ENCODE data around the gene EVC. TPM values are rescaled to one million over a fixed set of nuclear protein-coding genes. Genes with fewer than 3 reads are reported as not detected.

EVC gene
- total and polyA plus RNA-seq, 2 donors from 2014 or later = 7.8 to 159 TPM

DNA sequence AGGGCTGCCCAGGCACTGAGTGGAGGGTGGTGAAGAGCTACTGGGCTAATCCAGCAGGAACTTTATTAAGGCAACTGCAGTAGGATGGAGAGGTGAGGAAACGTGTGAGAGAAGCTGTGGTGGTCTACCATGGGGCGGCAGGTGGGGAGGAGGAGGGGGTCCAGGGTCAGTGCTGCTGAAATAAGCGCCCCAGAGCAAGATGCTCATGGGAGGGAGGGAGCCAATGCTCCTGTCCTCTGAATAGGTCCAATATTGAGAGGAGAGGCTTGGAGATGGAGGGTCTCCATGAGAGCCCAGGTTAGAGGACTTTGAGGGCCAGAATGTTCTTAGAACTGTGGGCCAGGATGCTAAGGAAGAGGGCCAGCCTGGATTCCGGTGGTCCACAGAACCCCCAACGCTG is 35.2 kb downstream of the EVC start:
- peak overlapping the region in 1 of 2 donors; percentile 5 for H3K27ac ChIP-seq (ENCODE audit: low read depth in 2 of 2, low read length in 2 of 2)
- H3K9ac ChIP-seq (ENCODE audit: low read length in 3 of 3) = no peak overlapping the region
- intact Hi-C loops (cut with DNase I) = no loop called here
- DNase-seq = peak in 1 of 5 donors; percentile 10
- FAIRE-seq = no peak
- no peak overlapping the region for H3K4me3 ChIP-seq (ENCODE audit: low read length in 3 of 3)
- H3K9me3 ChIP-seq (ENCODE audit: control insufficient read depth in 2 of 3, insufficient read depth in 1 of 3, low read length in 3 of 3) = no peaks in the 10 kb centered on the region
- peaks cover 18 to 61% (median 25%) of the 10 kb centered on the region in 3 donors for H3K36me3 ChIP-seq (ENCODE audit: control insufficient read depth in 2 of 3, insufficient read depth in 3 of 3, low read length in 3 of 3)
- peaks cover 0 to 16% (median 3%) of the 10 kb centered on the region in 3 donors for H3K4me1 ChIP-seq (ENCODE audit: control insufficient read depth in 2 of 3, insufficient read depth in 2 of 3, low read depth in 1 of 3, low read length in 3 of 3)
- no peaks in the 10 kb centered on the region for H3K27me3 ChIP-seq (ENCODE audit: control insufficient read depth, insufficient read depth, low read length)
- TF ChIP-seq, protein P1, sequence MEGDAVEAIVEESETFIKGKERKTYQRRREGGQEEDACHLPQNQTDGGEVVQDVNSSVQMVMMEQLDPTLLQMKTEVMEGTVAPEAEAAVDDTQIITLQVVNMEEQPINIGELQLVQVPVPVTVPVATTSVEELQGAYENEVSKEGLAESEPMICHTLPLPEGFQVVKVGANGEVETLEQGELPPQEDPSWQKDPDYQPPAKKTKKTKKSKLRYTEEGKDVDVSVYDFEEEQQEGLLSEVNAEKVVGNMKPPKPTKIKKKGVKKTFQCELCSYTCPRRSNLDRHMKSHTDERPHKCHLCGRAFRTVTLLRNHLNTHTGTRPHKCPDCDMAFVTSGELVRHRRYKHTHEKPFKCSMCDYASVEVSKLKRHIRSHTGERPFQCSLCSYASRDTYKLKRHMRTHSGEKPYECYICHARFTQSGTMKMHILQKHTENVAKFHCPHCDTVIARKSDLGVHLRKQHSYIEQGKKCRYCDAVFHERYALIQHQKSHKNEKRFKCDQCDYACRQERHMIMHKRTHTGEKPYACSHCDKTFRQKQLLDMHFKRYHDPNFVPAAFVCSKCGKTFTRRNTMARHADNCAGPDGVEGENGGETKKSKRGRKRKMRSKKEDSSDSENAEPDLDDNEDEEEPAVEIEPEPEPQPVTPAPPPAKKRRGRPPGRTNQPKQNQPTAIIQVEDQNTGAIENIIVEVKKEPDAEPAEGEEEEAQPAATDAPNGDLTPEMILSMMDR (IDR thresholded peaks at IDR 0.05; ENCODE audit: borderline replicate concordance, extremely low read depth, insufficient read depth) = no peak

DNA sequence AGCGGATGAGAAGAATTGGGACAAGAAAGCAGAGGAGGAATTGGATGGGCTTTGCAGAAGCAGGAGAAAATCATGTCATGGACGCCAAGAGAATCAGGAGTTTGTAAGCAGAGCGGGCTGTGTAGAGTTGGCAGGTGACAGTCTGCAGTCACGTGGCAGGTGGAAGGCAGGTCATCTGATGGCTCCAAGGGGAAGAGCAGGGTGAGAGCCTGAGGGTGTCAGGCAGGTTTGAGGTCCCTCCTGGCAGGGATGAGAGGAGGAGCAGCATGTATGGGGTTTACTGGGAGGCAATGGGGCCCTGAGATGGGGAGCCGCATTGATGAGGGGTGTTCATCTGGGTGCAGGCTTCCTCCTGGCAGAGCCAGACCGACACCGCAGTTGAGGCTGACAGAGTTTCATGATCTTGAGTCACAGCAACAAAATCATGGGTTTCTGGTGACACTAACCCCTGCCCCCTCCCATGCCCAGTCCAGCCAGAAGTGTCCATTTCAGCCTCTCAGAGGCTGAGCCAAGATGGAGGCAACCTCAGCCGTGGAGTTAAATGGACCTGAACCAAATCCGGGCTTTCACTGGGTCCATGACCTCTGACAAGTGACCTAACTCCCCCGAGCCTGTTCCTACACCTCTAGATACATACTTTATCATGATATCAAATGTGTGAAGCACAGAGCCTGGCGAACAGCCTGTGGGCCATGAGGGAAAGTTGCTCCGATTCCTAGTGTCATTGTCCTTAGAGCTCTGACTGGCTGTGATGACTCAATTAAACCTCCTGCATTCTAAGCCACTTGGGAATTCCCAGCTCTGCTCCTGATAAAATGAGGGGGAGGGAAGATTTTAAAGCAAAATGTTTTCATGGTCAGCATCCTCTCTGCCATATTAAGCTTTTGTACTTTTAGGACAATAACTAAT is 36.1 kb downstream of the EVC start:
- H3K9ac ChIP-seq (ENCODE audit: low read length in 3 of 3) = no peak overlapping the region
- H3K4me1 ChIP-seq (ENCODE audit: control insufficient read depth in 2 of 3, insufficient read depth in 2 of 3, low read depth in 1 of 3, low read length in 3 of 3) = peaks cover 0 to 21% (median 8%) of the 10 kb centered on the region in 3 donors
- H3K27ac ChIP-seq (ENCODE audit: low read depth in 2 of 2, low read length in 2 of 2) = peak overlapping the region in 1 of 2 donors; percentile 66
- H3K9me3 ChIP-seq (ENCODE audit: control insufficient read depth in 2 of 3, insufficient read depth in 1 of 3, low read length in 3 of 3) = no peaks in the 10 kb centered on the region
- peak in 3 of 5 donors; percentile 8 to 23 (median 13) for DNase-seq
- FAIRE-seq = no peak
- peaks cover 18 to 57% (median 23%) of the 10 kb centered on the region in 3 donors for H3K36me3 ChIP-seq (ENCODE audit: control insufficient read depth in 2 of 3, insufficient read depth in 3 of 3, low read length in 3 of 3)
- intact Hi-C loops (cut with DNase I) = no loop called here
- H3K27me3 ChIP-seq (ENCODE audit: control insufficient read depth, insufficient read depth, low read length) = no peaks in the 10 kb centered on the region
- TF ChIP-seq, protein P1 (IDR thresholded peaks at IDR 0.05; ENCODE audit: borderline replicate concordance, extremely low read depth, insufficient read depth) = no peak
- no peak overlapping the region for H3K4me3 ChIP-seq (ENCODE audit: low read length in 3 of 3)

DNA sequence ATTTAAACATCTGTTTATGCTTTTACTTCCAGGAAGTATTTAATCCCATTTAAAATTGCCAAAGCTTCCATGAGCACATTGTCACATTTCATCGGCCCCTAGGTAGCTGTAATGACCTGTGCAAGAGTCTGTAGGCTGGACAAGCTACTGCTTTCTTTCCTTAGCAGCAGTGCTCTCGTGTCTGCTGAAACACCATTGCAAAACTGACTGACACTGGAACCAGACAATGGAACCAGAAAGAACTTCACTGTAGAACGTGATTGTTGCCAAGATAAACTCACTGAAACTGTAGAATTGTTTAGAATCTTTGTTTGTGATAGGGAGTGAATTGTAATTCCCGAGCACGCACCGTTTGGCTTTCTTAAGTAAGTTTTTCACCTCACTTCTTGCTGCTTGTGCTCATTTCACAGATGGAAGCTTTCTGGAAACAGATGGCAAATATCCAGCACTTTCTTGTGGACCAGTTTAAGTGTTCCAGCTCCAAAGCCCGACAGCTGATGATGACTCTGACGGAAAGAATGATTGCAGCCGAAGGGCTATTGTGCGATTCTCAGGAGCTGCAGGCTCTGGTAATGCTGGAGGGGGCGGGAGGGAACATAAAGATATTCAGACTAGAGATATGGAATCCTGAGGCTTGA is 36.9 kb downstream of the EVC start:
- Histone ChIP-seq H3K36me3 (ENCODE audit: control insufficient read depth in 2 of 3, insufficient read depth in 3 of 3, low read length in 3 of 3) (peaks cover 13 to 50% (median 16%) of the 10 kb centered on the region in 3 donors), H3K27ac (ENCODE audit: low read depth in 2 of 2, low read length in 2 of 2) (peak overlapping the region in 1 of 2 donors; percentile 29), H3K9me3 (ENCODE audit: control insufficient read depth in 2 of 3, insufficient read depth in 1 of 3, low read length in 3 of 3) (no peaks in the 10 kb centered on the region), H3K4me3 (ENCODE audit: low read length in 3 of 3) (no peak overlapping the region), H3K27me3 (ENCODE audit: control insufficient read depth, insufficient read depth, low read length) (no peaks in the 10 kb centered on the region), H3K4me1 (ENCODE audit: control insufficient read depth in 2 of 3, insufficient read depth in 2 of 3, low read depth in 1 of 3, low read length in 3 of 3) (peaks cover 0 to 24% (median 11%) of the 10 kb centered on the region in 3 donors), H3K9ac (ENCODE audit: low read length in 3 of 3) (no peak overlapping the region)
- intact Hi-C loops (cut with DNase I) = no loop called here
- FAIRE-seq (no peak), DNase-seq (peak in 4 of 5 donors; percentile 21 to 83 (median 40))
- TF ChIP-seq, protein P1 (IDR thresholded peaks at IDR 0.05; ENCODE audit: borderline replicate concordance, extremely low read depth, insufficient read depth) = no peak
